GM12873 (cell line): Measurements from ENCODE around the gene SPPL2C.

ENCODE experiments used
- CTCF ChIP-seq: IDR thresholded peaks from 2 replicates; pipeline ENCODE4 v1.5.1; 2012; ENCODE audit warnings: low read depth, mild to moderate bottlenecking, moderate library complexity, low read length, control low read depth; ENCODE audit not compliant: insufficient read depth; ENCODE audit errors: missing control alignments

Gene SPPL2C

GRCh38 chr17:45813048-45813725 lies 31.5 kb upstream of the SPPL2C start:
- peak; percentile 20 for TF ChIP-seq CTCF

GRCh38 chr17:45814622-45815606 lies 29.8 kb upstream of the SPPL2C start:
- TF ChIP-seq CTCF, result no peak

GRCh38 chr17:45815752-45816151 lies 28.9 kb upstream of the SPPL2C start:
- no peak for TF ChIP-seq CTCF

GRCh38 chr17:45818041-45818440 lies 26.6 kb upstream of the SPPL2C start:
- TF ChIP-seq CTCF, result no peak

- TF ChIP-seq CTCF, result no peak
Measured at GRCh38 chr17:45818699-45819098, 26.0 kb upstream of the SPPL2C start.

GRCh38 chr17:45819632-45820031 lies 25.0 kb upstream of the SPPL2C start:
- TF ChIP-seq CTCF, result no peak

- TF ChIP-seq CTCF, result no peak
Measured at GRCh38 chr17:45820052-45820780, 24.5 kb upstream of the SPPL2C start.
